Mucosa of stomach (tissue), 1 donor: ENCODE results near the gene CAPRIN1.
"Not testable (repeated sequence)": the region's sequence is repeated elsewhere in the genome, so short reads cannot be mapped to it uniquely, and the experiment has no call there.

Experiments used
- H3K27me3 ChIP-seq: one replicate; pipeline ENCODE4 v1.7.0; 2013; ENCODE audit warnings: mild to moderate bottlenecking, low read length; ENCODE audit not compliant: control insufficient read depth, insufficient read depth
- H3K36me3 ChIP-seq: one replicate; pipeline ENCODE4 v1.7.0; 2013; ENCODE audit warnings: low read length; ENCODE audit not compliant: control insufficient read depth, insufficient read depth
- H3K4me1 ChIP-seq: one replicate; pipeline ENCODE4 v1.7.0; 2013; ENCODE audit warnings: mild to moderate bottlenecking, low read length; ENCODE audit not compliant: control insufficient read depth, insufficient read depth
- H3K4me3 ChIP-seq: one replicate; pipeline ENCODE4 v1.7.0; 2013; ENCODE audit warnings: low read length
- H3K9ac ChIP-seq: one replicate; pipeline ENCODE4 v1.7.0; 2013; ENCODE audit warnings: mild to moderate bottlenecking, low read length, moderate library complexity
- H3K9me3 ChIP-seq: one replicate; pipeline ENCODE4 v1.7.0; 2013; ENCODE audit warnings: mild to moderate bottlenecking, low read length, moderate library complexity; ENCODE audit not compliant: control insufficient read depth
- donor health status: Pancreatic carcinoma.

The CAPRIN1 gene

DNA sequence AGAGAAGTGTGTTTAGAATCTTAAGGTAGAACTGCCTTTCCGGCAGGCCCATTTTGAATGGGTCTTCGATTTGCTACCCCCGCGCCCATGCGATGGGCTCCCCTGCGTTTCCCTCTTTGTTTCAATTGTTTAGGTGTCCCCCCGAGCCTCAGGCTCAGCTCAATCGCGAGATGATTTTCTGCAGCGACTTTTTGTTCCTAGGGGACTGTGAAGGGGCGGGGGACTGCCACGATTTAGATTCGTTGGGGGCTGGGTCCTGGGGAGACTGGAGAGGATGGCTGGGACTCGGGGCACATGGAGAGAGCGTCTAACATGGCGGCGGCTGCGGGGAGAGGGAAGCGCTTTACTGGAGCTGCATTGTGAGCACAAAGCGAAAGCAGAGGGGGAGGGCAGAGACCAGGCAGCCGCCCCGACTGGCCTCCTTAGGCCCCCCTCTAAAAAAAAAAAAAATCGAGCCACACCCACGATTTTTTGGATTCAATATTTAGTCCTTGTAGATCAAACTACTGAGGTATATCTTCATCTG, 1.7 kb downstream of the CAPRIN1 start:
- Histone ChIP-seq H3K9ac (peak overlapping the region; percentile 95), H3K4me1 (peaks cover 18% of the 10 kb centered on the region), H3K4me3 (peak overlapping the region; percentile 83), H3K27me3 (no peaks in the 10 kb centered on the region), H3K9me3 (no peaks in the 10 kb centered on the region), H3K36me3 (no peaks in the 10 kb centered on the region)

DNA sequence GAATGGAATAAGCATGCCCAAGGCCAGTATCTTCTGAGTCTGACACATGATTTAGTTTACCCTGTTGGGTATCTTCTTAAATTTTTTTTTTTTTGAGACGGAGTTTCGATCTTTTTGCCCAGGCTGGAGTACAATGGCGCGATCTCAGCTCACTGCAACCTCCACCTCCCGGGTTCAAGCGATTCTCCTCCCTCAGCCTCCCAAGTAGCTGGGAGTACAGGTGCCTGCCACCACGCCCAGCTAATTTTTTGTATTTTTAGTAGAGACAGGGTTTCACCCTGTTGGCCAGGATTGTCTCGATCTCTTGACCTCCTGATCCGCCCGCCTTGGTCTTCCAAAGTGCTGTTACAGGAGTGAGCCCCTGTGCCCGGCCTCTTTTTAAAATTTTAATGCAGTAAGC, 2.8 kb downstream of the CAPRIN1 start:
- H3K4me1 ChIP-seq: peaks cover 18% of the 10 kb centered on the region
- not testable (repeated sequence) for H3K27me3 ChIP-seq, H3K9ac ChIP-seq, H3K36me3 ChIP-seq, H3K9me3 ChIP-seq, H3K4me3 ChIP-seq

DNA sequence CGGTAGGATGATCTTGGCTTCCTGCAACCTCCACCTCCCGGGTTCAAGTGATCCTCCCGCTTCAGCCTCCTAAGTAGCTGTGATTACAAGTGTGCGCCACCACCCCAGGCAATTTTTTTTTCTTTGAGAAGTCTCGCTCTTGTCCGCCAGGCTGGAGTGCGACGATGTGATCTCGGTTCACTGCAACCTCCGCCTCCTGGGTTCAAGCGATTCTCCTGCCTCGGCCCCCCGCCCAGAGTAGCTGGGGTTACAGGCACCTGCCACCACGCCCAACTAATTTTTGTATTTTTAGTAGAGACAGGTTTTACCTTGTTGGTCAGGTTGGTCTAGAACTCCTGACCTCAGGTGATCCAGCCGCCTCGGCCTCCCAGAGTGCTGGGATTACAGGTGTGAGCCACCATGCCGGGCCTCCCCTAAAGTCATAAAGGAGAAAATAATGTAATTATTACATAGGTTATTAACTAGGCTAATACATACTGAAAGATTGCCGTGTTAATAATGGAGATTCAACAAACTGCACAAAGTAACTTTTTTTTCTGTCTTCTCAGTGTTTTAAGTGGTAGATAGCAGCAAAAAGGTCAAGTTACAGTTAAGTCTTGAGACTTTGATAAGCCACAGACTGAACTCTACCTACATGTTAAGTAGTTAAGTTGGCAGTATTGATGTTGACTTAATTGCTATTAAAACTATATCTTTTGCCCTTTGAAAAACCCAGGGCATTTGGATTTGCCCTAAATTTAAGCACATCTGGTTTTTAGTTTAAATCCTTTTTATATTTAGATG, 3.9 kb downstream of the CAPRIN1 start:
- H3K4me1 ChIP-seq: peaks cover 16% of the 10 kb centered on the region
- H3K4me3 ChIP-seq: no peak overlapping the region
- H3K9ac ChIP-seq: no peak overlapping the region
- H3K27me3 ChIP-seq: no peaks in the 10 kb centered on the region
- H3K36me3 ChIP-seq: no peaks in the 10 kb centered on the region
- H3K9me3 ChIP-seq: no peaks in the 10 kb centered on the region

DNA sequence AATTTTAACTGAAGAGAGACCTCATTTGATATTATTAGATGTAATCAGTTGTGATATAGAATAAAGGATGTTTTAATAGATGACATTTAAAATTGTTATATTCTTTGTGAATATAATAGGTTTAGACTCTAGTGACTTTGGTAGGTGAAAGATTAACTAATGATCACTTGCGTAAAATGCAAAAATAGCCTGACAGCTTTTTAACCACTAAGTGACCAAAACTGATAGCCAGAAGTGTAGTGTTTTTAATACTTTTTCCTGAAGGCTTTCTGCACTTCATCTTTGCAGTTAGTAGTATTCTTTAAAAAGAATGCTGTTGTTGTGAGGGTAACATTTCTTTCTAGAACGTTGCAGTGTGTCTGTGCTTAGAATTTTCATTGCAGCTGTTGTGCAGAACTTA, 5.1 kb downstream of the CAPRIN1 start:
- Histone ChIP-seq H3K4me3 (no peak overlapping the region), H3K9me3 (no peaks in the 10 kb centered on the region), H3K36me3 (no peaks in the 10 kb centered on the region), H3K9ac (no peak overlapping the region), H3K27me3 (no peaks in the 10 kb centered on the region), H3K4me1 (peaks cover 10% of the 10 kb centered on the region)

DNA sequence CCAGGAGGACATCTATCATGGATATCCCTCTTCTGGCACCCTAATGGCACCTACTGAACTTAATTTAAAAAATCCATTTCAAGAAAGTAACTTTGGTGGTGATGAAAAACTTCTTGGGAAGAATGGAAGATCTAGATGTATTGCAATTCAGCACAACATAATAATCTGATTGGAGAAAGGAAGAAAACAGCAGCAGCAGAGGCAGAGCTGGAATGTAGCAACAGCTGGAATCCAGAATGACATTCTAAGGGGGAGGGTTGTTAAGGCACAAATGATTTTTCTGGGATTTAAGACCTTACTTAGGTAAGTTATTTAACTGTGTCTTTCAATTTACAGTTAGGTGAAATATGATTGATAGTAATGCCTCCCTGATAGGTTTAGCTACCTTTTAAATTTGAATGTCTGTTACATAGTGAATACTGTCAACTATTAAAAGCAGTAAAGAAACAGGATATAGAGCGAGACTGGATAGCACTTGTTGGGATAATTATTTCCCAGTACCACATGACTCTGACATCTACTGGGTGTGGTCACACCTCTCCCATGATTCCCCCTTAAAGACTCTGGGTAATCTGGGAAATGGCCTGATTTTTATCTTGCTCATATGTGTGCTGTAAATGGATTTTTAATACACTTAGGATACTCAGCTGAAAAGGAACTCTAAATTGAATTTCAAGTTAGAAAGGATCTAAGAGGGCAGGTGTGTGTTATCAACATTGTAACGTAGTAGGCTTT, 11.7 kb downstream of the CAPRIN1 start:
- H3K36me3 ChIP-seq: no peaks in the 10 kb centered on the region
- no peaks in the 10 kb centered on the region for H3K9me3 ChIP-seq
- no peak overlapping the region for H3K9ac ChIP-seq
- H3K4me1 ChIP-seq: no peaks in the 10 kb centered on the region
- no peak overlapping the region for H3K4me3 ChIP-seq
- H3K27me3 ChIP-seq: no peaks in the 10 kb centered on the region

DNA sequence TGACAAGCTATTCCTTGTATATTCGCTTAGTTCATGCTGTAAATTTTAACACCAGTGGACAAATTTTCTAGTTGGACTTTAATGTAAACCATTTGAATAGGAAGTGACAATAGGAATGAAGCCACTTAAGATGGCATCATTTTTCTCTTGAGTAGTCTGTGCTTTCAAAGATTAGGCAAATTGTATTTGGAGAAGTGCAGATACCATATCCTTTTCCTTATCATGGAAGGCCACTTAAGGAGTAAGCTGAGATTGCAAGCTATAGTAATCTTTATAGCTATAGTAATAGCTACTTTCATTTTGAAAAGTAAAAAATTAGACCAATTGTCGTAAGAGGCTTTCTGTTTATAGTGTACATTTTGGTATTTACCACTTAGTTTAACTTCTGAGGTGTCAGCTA, 12.8 kb downstream of the CAPRIN1 start:
- no peak overlapping the region for H3K9ac ChIP-seq
- H3K27me3 ChIP-seq: no peaks in the 10 kb centered on the region
- no peaks in the 10 kb centered on the region for H3K4me1 ChIP-seq
- no peak overlapping the region for H3K4me3 ChIP-seq
- no peaks in the 10 kb centered on the region for H3K36me3 ChIP-seq
- H3K9me3 ChIP-seq: no peaks in the 10 kb centered on the region

DNA sequence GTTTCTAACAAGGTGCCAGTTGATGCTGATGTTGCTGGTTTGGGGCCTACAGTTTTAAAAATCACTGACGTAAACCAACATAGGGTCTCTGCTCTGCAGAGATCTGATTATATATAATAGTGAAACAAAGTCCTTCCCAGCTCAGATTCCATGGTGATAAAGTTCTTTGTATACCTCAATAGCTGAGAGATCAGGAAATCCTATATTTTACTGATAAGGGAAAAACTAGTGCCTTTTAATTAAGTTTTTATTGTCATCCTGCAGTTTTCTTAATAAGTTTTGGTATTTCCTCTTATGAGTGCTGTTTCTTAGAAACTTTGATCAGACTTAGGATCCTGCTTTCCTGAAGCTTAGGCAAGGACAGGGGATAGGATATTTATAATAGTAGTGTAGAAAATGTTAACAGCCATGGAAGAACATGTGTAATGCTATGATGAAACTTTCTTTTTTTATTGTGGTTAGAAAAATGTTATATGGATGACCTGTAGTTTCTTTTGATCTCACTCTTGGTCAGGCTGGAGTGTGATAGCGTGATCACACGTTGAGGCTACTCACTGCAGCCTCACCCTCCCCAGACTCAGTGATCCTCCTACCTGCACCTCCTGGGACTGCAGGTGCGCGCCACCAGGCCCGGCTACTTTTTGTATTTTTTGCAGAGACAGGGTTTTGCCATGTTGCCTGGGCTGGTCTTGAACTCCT, 14.1 kb downstream of the CAPRIN1 start:
- H3K4me3 ChIP-seq: no peak overlapping the region
- H3K9ac ChIP-seq: no peak overlapping the region
- no peaks in the 10 kb centered on the region for H3K4me1 ChIP-seq
- no peaks in the 10 kb centered on the region for H3K9me3 ChIP-seq
- no peaks in the 10 kb centered on the region for H3K27me3 ChIP-seq
- no peaks in the 10 kb centered on the region for H3K36me3 ChIP-seq

DNA sequence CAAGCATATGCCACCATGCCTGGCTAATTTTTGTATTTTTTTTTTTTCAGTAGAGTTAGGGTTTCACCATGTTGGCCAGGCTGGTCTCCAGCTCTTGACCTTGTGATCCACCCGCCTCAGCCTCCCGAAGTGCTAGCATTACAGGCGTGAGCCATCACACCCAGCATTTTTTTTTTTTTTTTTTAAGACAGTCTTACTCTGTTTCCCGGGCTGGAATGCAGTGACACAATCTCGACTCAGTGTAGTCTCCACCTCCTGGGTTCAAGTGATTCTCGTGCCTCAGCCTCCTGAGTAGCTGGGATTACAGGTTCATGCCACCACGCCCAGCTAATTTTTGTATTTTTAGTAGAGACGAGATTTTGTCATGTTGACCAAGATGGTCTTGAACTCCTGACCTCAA, 15.2 kb downstream of the CAPRIN1 start:
- H3K4me1 ChIP-seq, H3K9me3 ChIP-seq, H3K27me3 ChIP-seq, H3K36me3 ChIP-seq, H3K9ac ChIP-seq, H3K4me3 ChIP-seq: not testable (repeated sequence)

DNA sequence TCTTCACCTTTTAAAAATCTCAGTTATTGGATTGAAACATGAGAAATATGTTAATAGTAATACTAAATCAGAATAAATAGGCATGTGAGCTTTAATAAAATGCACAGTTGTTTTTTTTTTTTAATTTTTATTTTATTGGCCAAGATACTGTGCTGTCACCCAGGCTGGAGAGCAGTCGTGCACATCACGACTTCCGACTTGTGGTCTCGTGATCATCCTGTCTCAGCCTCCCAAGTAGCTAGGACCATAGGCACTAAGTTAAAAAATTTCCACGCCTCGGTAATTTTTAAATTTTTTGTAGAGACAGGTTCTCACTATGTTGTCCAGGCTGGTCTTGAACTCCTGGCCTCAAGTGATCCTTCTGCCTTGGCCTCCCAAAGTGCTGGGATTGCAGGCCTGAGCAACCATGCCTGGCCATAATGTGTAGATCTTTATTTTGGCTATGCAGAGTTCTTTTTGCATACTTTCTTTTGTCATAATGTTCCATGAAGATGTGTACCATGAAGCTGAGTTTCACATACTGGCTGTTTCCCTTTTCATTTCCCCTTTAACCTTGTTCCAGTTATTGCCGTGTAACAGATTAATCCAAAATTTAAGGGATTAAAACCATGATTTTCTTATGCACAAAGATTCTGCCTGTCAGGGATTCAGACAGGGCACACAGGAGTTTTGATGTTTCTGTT, 16.0 kb downstream of the CAPRIN1 start:
- H3K9me3 ChIP-seq: no peaks in the 10 kb centered on the region
- no peaks in the 10 kb centered on the region for H3K27me3 ChIP-seq
- no peaks in the 10 kb centered on the region for H3K36me3 ChIP-seq
- no peak overlapping the region for H3K9ac ChIP-seq
- no peak overlapping the region for H3K4me3 ChIP-seq
- no peaks in the 10 kb centered on the region for H3K4me1 ChIP-seq

DNA sequence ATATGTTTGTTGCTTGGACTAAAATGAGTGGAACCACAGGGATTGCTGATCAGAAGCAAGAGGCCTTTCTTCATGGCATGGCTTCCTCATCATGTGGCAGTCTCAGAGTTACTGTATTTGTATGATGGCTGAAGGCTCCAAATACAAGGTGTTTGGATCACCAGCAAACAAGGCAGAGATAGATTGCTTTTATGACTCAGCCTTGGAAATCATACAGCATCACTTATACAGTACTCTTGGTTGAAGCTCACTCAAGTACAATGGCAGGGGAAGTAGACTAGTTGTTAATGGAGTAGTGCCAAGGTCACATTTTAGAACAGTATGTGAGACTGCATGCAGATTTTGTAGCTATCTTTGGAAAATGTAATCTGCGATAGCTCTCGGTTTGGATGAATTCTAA, 16.6 kb downstream of the CAPRIN1 start:
- H3K9ac ChIP-seq: no peak overlapping the region
- H3K36me3 ChIP-seq: no peaks in the 10 kb centered on the region
- H3K27me3 ChIP-seq: no peaks in the 10 kb centered on the region
- H3K4me3 ChIP-seq: no peak overlapping the region
- no peaks in the 10 kb centered on the region for H3K4me1 ChIP-seq
- H3K9me3 ChIP-seq: no peaks in the 10 kb centered on the region

DNA sequence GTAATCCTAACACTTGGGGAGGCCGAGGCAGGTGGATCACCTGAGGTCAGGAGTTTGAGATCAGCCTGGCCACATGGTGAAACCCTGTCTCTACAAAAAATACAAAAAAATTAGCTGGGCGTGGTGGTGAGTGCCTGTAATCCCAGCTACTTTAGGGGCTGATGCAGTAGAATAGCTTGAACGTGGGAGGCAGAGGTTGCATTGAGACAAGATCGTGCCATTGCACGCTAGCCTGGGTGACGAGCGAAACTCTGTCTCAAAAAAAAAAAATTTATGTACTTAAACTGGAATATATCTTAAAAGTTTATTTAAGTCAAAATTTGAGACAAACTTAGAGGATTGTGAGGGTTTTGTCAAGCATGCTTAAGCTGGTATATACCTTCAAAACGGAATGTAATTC, 19.8 kb downstream of the CAPRIN1 start:
- not testable (repeated sequence) for H3K9ac ChIP-seq, H3K36me3 ChIP-seq, H3K9me3 ChIP-seq, H3K4me3 ChIP-seq, H3K4me1 ChIP-seq, H3K27me3 ChIP-seq
